Activated CD8-positive, alpha-beta T cell treated with anti-CD3 and anti-CD28 coated beads for 36 hours (primary cell): Measurements from ENCODE around the gene AGAP2. TPM values are rescaled to one million over a fixed set of nuclear protein-coding genes. Genes with fewer than 3 reads are reported as not detected.

ENCODE experiments used
- ATAC-seq: fragments of 200-7000 bp; cut with Tn5 transposase; one replicate; pipeline ENCODE4 v1.10.0; 2021; ENCODE audit warnings: mild to moderate bottlenecking, moderate library complexity
- CTCF ChIA-PET: fragments of 350-600 bp; sonication (Branson Sonifier 250); formaldehyde crosslinking; loops from one replicate; lab custom pipeline; 2021; ENCODE audit warnings: antibody characterized with exemption; lab: Charles Lee
- POLR2A ChIA-PET: fragments of 350-600 bp; sonication (Branson Sonifier 250); formaldehyde crosslinking; loops from one replicate; lab custom pipeline; 2021; ENCODE audit warnings: antibody characterized with exemption; lab: Charles Lee
- DNase-seq: peaks from one replicate; pipeline ENCODE4 v3.0.0-alpha.2; 2020
- H3K27ac Mint-ChIP-seq: one replicate; pipeline ENCODE4 v1.8.0; 2021; ENCODE audit warnings: mild to moderate bottlenecking, mixed read lengths
- H3K27me3 Mint-ChIP-seq: one replicate; pipeline ENCODE4 v1.8.0; 2021; ENCODE audit warnings: mixed read lengths
- H3K36me3 Mint-ChIP-seq: one replicate; pipeline ENCODE4 v1.8.0; 2021; ENCODE audit warnings: low read depth, mixed read lengths
- H3K4me1 Mint-ChIP-seq: one replicate; pipeline ENCODE4 v1.8.0; 2021; ENCODE audit warnings: low read depth, mixed read lengths
- H3K4me3 Mint-ChIP-seq: one replicate; pipeline ENCODE4 v1.8.0; 2021; ENCODE audit warnings: mild to moderate bottlenecking, moderate library complexity, mixed read lengths
- H3K9me3 Mint-ChIP-seq: one replicate; pipeline ENCODE4 v1.8.0; 2021; ENCODE audit warnings: mixed read lengths
- intact Hi-C: fragments of 100-400 bp; cut with micrococcal nuclease; formaldehyde crosslinking; loops from one replicate; pipeline ENCODE4 v1.10.0; 2022
- total RNA-seq, 2 experiments: library from RNA; stranded (reverse); gene quantifications; one replicate each; pipeline ENCODE4 v1.2.3, GENCODE V29; 2021
- TF ChIP-seq, protein P1 (sequence below): fragments of 200-600 bp; IDR thresholded peaks from one replicate; pipeline ENCODE4 v1.8.0; 2022; ENCODE audit warnings: antibody characterized with exemption, mild to moderate bottlenecking

AGAP2 gene
- total RNA-seq, 2 experiments from 2014 or later, result 22.4 TPM

DNA sequence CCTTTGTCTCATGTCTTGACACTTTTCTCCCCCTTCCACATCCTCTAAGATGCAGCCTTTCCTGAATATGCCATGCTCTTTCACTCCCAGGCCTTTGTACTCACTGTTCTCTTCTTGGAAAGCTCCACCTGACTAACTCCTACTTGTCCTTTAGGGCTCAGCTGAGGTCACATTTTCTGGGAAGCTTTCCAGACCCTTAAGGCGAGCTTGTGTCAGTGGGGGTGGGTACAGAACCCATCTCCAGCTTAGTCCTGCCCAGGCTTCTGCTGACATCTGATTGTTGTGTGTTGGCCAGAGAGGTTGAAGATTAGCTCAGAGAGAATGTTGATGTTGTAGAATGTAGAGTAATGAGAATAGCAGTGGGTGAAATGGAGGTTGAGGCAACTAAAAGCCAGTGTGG is 41.2 kb upstream of the AGAP2 start:
- Mint-ChIP-seq H3K9me3 (no peaks in the 10 kb centered on the region), H3K4me3 (no peak overlapping the region), H3K4me1 (peaks cover 28% of the 10 kb centered on the region), H3K36me3 (peaks cover 16% of the 10 kb centered on the region), H3K27me3 (no peaks in the 10 kb centered on the region), H3K27ac (no peak overlapping the region)
- TF ChIP-seq, protein P1, sequence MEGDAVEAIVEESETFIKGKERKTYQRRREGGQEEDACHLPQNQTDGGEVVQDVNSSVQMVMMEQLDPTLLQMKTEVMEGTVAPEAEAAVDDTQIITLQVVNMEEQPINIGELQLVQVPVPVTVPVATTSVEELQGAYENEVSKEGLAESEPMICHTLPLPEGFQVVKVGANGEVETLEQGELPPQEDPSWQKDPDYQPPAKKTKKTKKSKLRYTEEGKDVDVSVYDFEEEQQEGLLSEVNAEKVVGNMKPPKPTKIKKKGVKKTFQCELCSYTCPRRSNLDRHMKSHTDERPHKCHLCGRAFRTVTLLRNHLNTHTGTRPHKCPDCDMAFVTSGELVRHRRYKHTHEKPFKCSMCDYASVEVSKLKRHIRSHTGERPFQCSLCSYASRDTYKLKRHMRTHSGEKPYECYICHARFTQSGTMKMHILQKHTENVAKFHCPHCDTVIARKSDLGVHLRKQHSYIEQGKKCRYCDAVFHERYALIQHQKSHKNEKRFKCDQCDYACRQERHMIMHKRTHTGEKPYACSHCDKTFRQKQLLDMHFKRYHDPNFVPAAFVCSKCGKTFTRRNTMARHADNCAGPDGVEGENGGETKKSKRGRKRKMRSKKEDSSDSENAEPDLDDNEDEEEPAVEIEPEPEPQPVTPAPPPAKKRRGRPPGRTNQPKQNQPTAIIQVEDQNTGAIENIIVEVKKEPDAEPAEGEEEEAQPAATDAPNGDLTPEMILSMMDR, result no peak
- no peak for ATAC-seq
- CTCF ChIA-PET, result interaction anchor here (0.5 to 13.4 kb wide), 3 partner anchors 16 to 124 kb away, joined by 3 to 122 read pairs (median 6); partner anchors contain the start of gene CYP27B1
- POLR2A ChIA-PET, result interaction anchor here (0.8 kb wide), 1 partner anchor 13 kb away, joined by 3 read pairs; the partner anchor contains the start of gene CYP27B1
- intact Hi-C loops, result loop anchor here (5.0 kb wide), 1 partner anchor 128 kb away; no protein-coding TSS in a partner anchor
- no peak for DNase-seq

DNA sequence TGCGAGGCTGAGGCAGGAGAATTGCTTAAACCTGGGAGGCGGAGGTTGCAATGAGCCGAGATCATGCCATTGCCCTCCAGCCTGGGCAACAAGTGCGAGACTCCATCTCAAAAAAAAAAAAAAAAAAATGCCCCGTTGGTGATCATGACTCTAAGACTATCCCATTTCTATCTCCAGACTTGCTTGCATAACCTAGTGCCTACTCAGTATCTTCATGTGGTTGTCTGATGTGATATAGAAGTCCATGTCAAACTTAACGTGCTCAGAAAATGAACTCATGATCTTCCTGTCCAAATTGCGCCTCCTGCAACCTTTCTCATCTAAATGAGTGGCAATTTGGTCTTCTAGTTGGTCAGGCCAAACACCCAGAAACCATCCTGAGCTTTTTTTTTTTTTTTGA is 39.4 kb upstream of the AGAP2 start:
- Mint-ChIP-seq H3K27me3 (no peaks in the 10 kb centered on the region), H3K36me3 (peaks cover 8% of the 10 kb centered on the region), H3K27ac (no peak overlapping the region), H3K4me1 (peaks cover 21% of the 10 kb centered on the region), H3K4me3 (no peak overlapping the region), H3K9me3 (no peaks in the 10 kb centered on the region)
- ChIA-PET CTCF (interaction anchor here (0.7 to 13.4 kb wide), 2 partner anchors 14 to 22 kb away, joined by 3 to 122 read pairs; partner anchors contain the start of gene CYP27B1), POLR2A (interaction anchor here (1.2 kb wide), 1 partner anchor 13 kb away, joined by 4 read pairs; no protein-coding TSS in a partner anchor)
- ATAC-seq (no peak), DNase-seq (no peak)
- TF ChIP-seq, protein P1, result no peak
- intact Hi-C loops, result no loop called here

DNA sequence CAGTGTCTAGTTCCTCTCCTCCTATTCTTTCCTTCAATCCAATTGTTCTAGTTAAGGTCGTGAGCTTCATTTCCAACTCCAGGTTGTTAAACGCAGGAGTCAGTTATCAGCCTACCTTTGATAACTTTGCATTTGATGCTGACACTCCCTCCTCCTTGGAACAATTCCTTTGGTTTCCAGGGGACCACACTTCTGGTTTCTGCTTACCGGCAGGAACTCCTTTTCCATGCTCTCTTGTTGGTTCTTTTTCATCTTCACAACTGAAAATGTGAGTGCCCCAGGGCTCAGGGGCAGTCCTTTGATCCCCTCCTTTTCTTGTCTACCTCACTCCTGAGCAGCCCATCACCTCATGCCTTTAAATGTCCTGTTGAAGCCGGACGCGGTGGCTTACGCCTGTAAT is 38.8 kb upstream of the AGAP2 start:
- DNase-seq (no peak), ATAC-seq (no peak)
- ChIA-PET CTCF (interaction anchor here (13.4 kb wide), 1 partner anchor 14 kb away, joined by 122 read pairs; the partner anchor contains the start of gene CYP27B1), POLR2A (no interaction called here)
- no peak overlapping the region for H3K27ac Mint-ChIP-seq
- H3K9me3 Mint-ChIP-seq, result no peaks in the 10 kb centered on the region
- no peak overlapping the region for H3K4me3 Mint-ChIP-seq
- intact Hi-C loops, result no loop called here
- H3K4me1 Mint-ChIP-seq, result peaks cover 17% of the 10 kb centered on the region
- TF ChIP-seq, protein P1, result no peak
- H3K27me3 Mint-ChIP-seq, result no peaks in the 10 kb centered on the region
- peaks cover 5% of the 10 kb centered on the region for H3K36me3 Mint-ChIP-seq

DNA sequence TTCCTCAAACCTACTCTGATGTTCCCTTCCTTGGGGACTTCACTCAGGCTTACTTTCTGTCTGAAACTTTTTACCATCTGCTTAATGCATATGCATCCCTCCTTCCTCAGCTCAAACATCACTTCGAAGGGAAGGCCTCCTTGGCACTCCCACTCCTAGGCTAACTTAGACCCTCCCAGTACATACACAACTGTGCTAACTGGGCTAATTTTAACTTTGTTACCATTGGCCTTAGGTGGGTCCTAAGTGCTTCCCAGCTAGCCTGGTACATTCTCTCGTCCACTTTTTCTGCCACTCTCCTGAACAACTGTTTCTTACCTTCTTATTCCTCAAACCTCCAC is 37.7 kb upstream of the AGAP2 start:
- DNase-seq (no peak), ATAC-seq (no peak)
- Mint-ChIP-seq H3K4me3 (no peak overlapping the region), H3K4me1 (peaks cover 10% of the 10 kb centered on the region), H3K27ac (no peak overlapping the region), H3K27me3 (no peaks in the 10 kb centered on the region), H3K9me3 (no peaks in the 10 kb centered on the region), H3K36me3 (peaks cover 8% of the 10 kb centered on the region)
- ChIA-PET POLR2A (no interaction called here), CTCF (interaction anchor here (13.4 kb wide), 1 partner anchor 13 kb away, joined by 122 read pairs; the partner anchor contains the start of gene CYP27B1)
- TF ChIP-seq, protein P1, result no peak
- intact Hi-C loops, result no loop called here

DNA sequence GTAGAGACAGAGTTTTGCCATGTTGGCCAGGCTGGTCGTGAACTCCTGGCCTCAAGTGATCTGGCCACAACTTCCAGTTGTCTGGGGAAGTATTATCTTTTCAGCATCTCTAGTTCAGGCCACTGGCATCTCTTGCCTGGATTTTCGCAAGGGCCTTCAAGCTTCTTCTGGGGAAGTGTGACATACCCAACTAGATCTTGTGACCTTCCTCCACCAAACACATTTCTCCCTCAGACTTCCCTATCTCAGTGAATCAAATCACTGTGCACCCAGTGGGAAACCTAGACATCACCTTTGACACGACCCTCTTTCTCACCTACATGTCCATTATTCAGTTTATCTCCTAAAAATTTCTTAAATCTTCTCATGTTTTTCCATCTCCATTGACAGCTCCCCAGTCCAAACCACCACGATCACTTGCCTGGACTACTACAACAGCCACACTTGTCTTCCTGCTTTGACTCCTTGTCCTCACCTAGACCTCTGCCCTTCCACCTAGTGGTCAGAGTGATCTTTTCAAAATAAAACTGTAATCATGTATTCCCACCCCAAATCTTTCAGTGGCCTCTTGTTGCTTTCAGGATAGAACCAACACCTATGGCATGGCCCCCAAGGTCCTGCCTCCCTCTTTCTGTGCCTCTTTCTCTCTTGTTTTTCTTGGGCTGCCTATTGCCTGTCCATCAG is 37.2 kb upstream of the AGAP2 start:
- H3K27ac Mint-ChIP-seq, result no peak overlapping the region
- TF ChIP-seq, protein P1, result no peak
- H3K4me3 Mint-ChIP-seq, result no peak overlapping the region
- DNase-seq, result no peak
- H3K27me3 Mint-ChIP-seq, result no peaks in the 10 kb centered on the region
- H3K9me3 Mint-ChIP-seq, result no peaks in the 10 kb centered on the region
- intact Hi-C loops, result no loop called here
- POLR2A ChIA-PET, result interaction anchor here (1.3 kb wide), 1 partner anchor 11 kb away, joined by 3 read pairs; no protein-coding TSS in a partner anchor
- peaks cover 13% of the 10 kb centered on the region for H3K4me1 Mint-ChIP-seq
- H3K36me3 Mint-ChIP-seq, result peaks cover 9% of the 10 kb centered on the region
- CTCF ChIA-PET, result interaction anchor here (0.9 to 13.4 kb wide), 3 partner anchors 12 to 47 kb away, joined by 3 to 122 read pairs (median 3); partner anchors contain the start of gene CYP27B1
- no peak for ATAC-seq
